ENCODE measurements around the gene PIK3R2.
"Not testable (repeated sequence)": the region's sequence is repeated elsewhere in the genome, so short reads cannot be mapped to it uniquely, and the experiment has no call there.

- not testable (repeated sequence) for TF ChIP-seq POLR2A, POLR2AphosphoS5 (IDR thresholded peaks at IDR 0.05)
These were observed 56.9 kb downstream of the PIK3R2 start for GRCh38 chr19:18209912-18210311.
